OCI-LY1 (cell line): ENCODE results near the gene SYPL1.

Experiments used
- H2AFZ ChIP-seq: fragments of 200-600 bp; sonication (generic), shearing (Covaris generic); 2 replicates; pipeline ENCODE4 v1.6.0; 2014; ENCODE audit warnings: antibody characterized with exemption, mild to moderate bottlenecking, low read length
- H3F3A ChIP-seq: fragments of 200-600 bp; sonication (generic), shearing (Covaris generic); 2 replicates; pipeline ENCODE4 v1.6.0; 2014; ENCODE audit warnings: mild to moderate bottlenecking, antibody characterized with exemption, low read length, moderate library complexity; ENCODE audit not compliant: insufficient read depth
- H3K27ac ChIP-seq: fragments of 200-600 bp; sonication (generic); 2 replicates; pipeline ENCODE4 v1.5.1; 2014; ENCODE audit warnings: low read length, mixed run types, mild to moderate bottlenecking, low read depth; ENCODE audit not compliant: poor library complexity, severe bottlenecking
- H3K27me3 ChIP-seq: fragments of 200-600 bp; sonication (generic); 2 replicates; pipeline ENCODE4 v1.6.0; 2014; ENCODE audit warnings: antibody characterized with exemption, mild to moderate bottlenecking, low read length, moderate library complexity; ENCODE audit not compliant: insufficient read depth
- H3K36me3 ChIP-seq: fragments of 200-600 bp; sonication (generic); 2 replicates; pipeline ENCODE4 v1.6.1; 2014; ENCODE audit warnings: mild to moderate bottlenecking, antibody characterized with exemption, low read length, moderate library complexity, mixed read lengths; ENCODE audit not compliant: insufficient read depth
- H3K4me1 ChIP-seq: fragments of 200-600 bp; sonication (generic); 2 replicates; pipeline ENCODE4 v1.5.1; 2014; ENCODE audit warnings: mild to moderate bottlenecking, low read length, moderate library complexity; ENCODE audit not compliant: insufficient read depth, severe bottlenecking
- H3K4me2 ChIP-seq: fragments of 200-600 bp; sonication (generic), shearing (Covaris generic); 2 replicates; pipeline ENCODE4 v1.6.1; 2014; ENCODE audit warnings: low read length
- H3K4me3 ChIP-seq: fragments of 200-600 bp; sonication (generic); 2 replicates; pipeline ENCODE4 v1.5.1; 2014; ENCODE audit warnings: low read length, low read depth, mild to moderate bottlenecking, mixed read lengths; ENCODE audit not compliant: poor library complexity, severe bottlenecking
- H3K79me2 ChIP-seq: fragments of 200-600 bp; shearing (Covaris generic); 2 replicates; pipeline ENCODE4 v1.6.1; 2016; ENCODE audit warnings: mixed run types, low read length, mixed read lengths; ENCODE audit not compliant: insufficient read depth
- H3K9ac ChIP-seq: fragments of 200-600 bp; sonication (generic), shearing (Covaris generic); 2 replicates; pipeline ENCODE4 v1.6.1; 2014; ENCODE audit warnings: mild to moderate bottlenecking, low read length, mixed read lengths
- H3K9me2 ChIP-seq: fragments of 200-600 bp; sonication (generic), shearing (Covaris generic); 2 replicates; pipeline ENCODE4 v1.6.1; 2014; ENCODE audit warnings: low read depth, mild to moderate bottlenecking, low read length, mixed read lengths
- H3K9me3 ChIP-seq: fragments of 200-600 bp; shearing (Covaris generic); 2 replicates; pipeline ENCODE4 v1.6.1; 2014; ENCODE audit warnings: low read length, mixed read lengths
- H4K20me1 ChIP-seq: fragments of 200-600 bp; sonication (generic), shearing (Covaris generic); 2 replicates; pipeline ENCODE4 v1.6.0; 2016; ENCODE audit warnings: mild to moderate bottlenecking, low read length; ENCODE audit not compliant: insufficient read depth
- CTCF ChIP-seq: fragments of 200-600 bp; sonication (generic), shearing (Covaris generic); IDR thresholded peaks from 2 replicates; pipeline ENCODE4 v1.5.1; 2017; ENCODE audit warnings: mild to moderate bottlenecking, antibody characterized with exemption, low read length, moderate library complexity, mixed read lengths
- EZH2 ChIP-seq: fragments of 200-600 bp; sonication (generic), shearing (Covaris generic); IDR thresholded peaks from 2 replicates; pipeline ENCODE4 v1.8.0; 2017; ENCODE audit warnings: borderline replicate concordance, mixed run types, mild to moderate bottlenecking, antibody characterized with exemption, low read length, moderate library complexity, mixed read lengths

The SYPL1 gene

GRCh38 chr7:106062521-106062931 lies 49.6 kb downstream of the SYPL1 start:
- Histone ChIP-seq H3K27ac (peak overlapping the region; percentile 99), H3F3A (peaks cover 26% of the 10 kb centered on the region), H3K36me3 (no peaks in the 10 kb centered on the region), H4K20me1 (no peaks in the 10 kb centered on the region), H3K4me2 (peak overlapping the region; percentile 55), H3K9me2 (no peaks in the 10 kb centered on the region), H3K4me3 (peak overlapping the region; percentile 1), H3K4me1 (peaks cover 95% of the 10 kb centered on the region), H2AFZ (no peak overlapping the region), H3K79me2 (no peaks in the 10 kb centered on the region), H3K9ac (peak overlapping the region; percentile 69), H3K9me3 (no peaks in the 10 kb centered on the region), H3K27me3 (no peaks in the 10 kb centered on the region)
- TF ChIP-seq EZH2 (no peak), CTCF (no peak)

GRCh38 chr7:106062006-106062405 lies 50.1 kb downstream of the SYPL1 start:
- H3K4me1 ChIP-seq = peaks cover 100% of the 10 kb centered on the region
- no peaks in the 10 kb centered on the region for H3K9me2 ChIP-seq
- no peaks in the 10 kb centered on the region for H3K9me3 ChIP-seq
- H3F3A ChIP-seq = peaks cover 31% of the 10 kb centered on the region
- H3K9ac ChIP-seq = peak overlapping the region; percentile 69
- H3K4me3 ChIP-seq = peak overlapping the region; percentile 1
- H3K79me2 ChIP-seq = no peaks in the 10 kb centered on the region
- peak overlapping the region; percentile 99 for H3K27ac ChIP-seq
- H3K4me2 ChIP-seq = peak overlapping the region; percentile 55
- H2AFZ ChIP-seq = no peak overlapping the region
- no peaks in the 10 kb centered on the region for H3K27me3 ChIP-seq
- H3K36me3 ChIP-seq = no peaks in the 10 kb centered on the region
- no peaks in the 10 kb centered on the region for H4K20me1 ChIP-seq
- TF ChIP-seq CTCF (no peak), EZH2 (no peak)

GRCh38 chr7:106061301-106061979 lies 50.7 kb downstream of the SYPL1 start:
- no peaks in the 10 kb centered on the region for H3K79me2 ChIP-seq
- H3K27ac ChIP-seq = peak overlapping the region; percentile 99
- H3K27me3 ChIP-seq = no peaks in the 10 kb centered on the region
- no peaks in the 10 kb centered on the region for H3K9me2 ChIP-seq
- H3K9ac ChIP-seq = peak overlapping the region; percentile 69
- H4K20me1 ChIP-seq = no peaks in the 10 kb centered on the region
- H3K9me3 ChIP-seq = no peaks in the 10 kb centered on the region
- H3K36me3 ChIP-seq = no peaks in the 10 kb centered on the region
- no peak overlapping the region for H2AFZ ChIP-seq
- H3K4me1 ChIP-seq = peaks cover 99% of the 10 kb centered on the region
- TF ChIP-seq EZH2 (no peak), CTCF (no peak; the same call in 1 of the 2 replicates)
- H3K4me3 ChIP-seq = peak overlapping the region; percentile 1
- H3K4me2 ChIP-seq = peak overlapping the region; percentile 55
- peaks cover 31% of the 10 kb centered on the region for H3F3A ChIP-seq
